GM12874 (cell line): ENCODE measurements around the gene MYO16.
A peak's percentile ranks its signal among the peaks of the same experiment; 100 is the strongest.

Experiments
- TF ChIP-seq, protein P1 (sequence below): IDR thresholded peaks from 2 replicates; pipeline ENCODE4 v1.5.1; 2011; ENCODE audit warnings: low read depth, mild to moderate bottlenecking, control low read depth, low read length, moderate library complexity; ENCODE audit not compliant: insufficient read depth

The MYO16 gene

DNA sequence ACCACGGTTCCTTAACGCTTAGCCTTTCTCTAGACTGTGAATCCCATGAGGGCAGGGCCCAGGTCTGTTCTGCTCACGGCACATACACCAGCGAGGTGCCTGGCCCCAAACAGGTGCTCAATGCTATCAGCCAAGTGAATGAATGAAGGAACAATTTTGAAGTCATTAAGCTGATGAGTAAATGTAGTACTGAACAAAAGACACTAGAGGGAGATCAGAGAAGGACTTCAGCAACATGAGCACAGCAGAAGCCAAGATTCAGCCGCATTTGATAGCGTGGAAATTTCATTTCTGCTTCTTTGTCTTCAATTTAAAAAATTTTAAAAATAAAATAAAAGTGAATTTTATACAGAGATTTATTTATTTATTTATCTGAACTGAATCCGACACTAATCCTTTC, 20.1 kb upstream of the MYO16 start:
- TF ChIP-seq, protein P1, sequence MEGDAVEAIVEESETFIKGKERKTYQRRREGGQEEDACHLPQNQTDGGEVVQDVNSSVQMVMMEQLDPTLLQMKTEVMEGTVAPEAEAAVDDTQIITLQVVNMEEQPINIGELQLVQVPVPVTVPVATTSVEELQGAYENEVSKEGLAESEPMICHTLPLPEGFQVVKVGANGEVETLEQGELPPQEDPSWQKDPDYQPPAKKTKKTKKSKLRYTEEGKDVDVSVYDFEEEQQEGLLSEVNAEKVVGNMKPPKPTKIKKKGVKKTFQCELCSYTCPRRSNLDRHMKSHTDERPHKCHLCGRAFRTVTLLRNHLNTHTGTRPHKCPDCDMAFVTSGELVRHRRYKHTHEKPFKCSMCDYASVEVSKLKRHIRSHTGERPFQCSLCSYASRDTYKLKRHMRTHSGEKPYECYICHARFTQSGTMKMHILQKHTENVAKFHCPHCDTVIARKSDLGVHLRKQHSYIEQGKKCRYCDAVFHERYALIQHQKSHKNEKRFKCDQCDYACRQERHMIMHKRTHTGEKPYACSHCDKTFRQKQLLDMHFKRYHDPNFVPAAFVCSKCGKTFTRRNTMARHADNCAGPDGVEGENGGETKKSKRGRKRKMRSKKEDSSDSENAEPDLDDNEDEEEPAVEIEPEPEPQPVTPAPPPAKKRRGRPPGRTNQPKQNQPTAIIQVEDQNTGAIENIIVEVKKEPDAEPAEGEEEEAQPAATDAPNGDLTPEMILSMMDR = peak; percentile 17; the same call in 1 of the 2 replicates

DNA sequence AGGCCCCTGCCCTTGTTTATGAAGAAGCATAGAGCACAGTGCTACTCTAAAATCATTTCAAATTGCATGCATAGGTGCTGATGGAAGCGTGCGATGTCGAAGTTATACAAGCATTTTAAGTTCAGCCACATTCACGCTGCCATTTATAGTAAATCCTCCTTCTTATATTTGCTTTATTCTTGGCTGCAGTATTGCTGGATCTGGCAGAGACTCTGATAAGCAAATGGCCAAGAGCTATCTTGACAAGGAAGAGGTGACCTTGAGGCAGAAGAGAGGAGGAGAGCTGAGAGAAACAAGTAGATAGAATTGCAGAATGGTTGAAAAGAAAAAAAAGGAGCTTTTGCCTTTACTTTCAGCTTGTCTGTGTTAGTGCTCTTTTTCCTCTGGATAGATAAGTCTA, 18.9 kb upstream of the MYO16 start:
- TF ChIP-seq, protein P1 = no peak

DNA sequence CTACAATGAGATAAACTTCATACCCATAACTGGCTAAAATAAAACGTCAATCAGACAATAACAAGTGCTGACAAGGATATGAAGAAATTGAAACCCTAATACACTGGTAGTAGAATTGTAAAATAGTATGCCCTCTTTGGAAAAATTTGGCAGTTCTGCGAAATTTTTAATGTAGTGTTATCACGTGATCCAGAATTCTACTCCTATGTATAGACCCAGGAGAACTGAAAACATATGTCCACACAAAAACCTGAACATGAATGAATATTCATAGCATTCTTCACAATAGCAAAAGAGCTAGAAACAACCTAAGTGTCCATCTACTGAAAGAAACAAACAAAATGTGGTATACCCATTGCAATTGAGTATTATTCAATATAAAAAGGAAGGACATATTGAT, 14.2 kb upstream of the MYO16 start:
- TF ChIP-seq, protein P1 = no peak

DNA sequence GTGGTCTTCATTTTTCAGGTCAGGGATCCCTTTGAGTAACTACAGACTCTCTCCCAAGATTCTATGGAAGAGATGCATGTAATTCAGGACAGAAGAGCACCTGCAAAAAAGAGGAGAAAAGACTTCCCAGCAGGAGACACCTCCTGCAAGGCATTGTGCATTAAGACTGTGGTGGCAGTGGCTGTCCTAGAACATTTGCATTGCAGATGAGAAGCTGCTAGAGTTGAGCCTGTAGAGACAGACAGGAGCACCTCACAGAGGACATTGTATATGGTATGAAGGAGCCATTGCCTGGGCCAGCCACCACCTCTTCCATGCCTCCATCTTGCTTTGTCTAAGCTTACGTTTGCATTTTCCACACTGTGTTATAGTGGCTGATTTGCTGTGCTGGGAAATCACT, 11.2 kb upstream of the MYO16 start:
- TF ChIP-seq, protein P1 = no peak

DNA sequence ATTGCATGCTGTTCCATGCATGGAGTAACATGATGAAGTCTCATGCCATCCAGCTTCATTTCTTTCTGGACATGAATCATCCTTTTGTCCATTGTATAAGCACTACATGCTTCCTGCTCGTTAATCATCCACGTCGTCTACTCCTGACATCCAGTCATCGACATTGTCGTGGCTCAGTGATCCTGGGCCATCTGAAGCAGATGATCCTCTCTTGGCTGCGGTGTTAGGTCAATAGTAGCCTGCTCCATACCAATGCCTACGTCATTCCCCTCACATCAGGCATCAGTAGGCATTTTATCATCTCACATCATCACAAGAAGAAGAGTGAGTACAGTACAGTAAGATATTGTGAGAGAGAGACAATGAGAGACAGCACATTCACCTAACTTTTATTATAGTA, 7.9 kb upstream of the MYO16 start:
- TF ChIP-seq, protein P1 = no peak

DNA sequence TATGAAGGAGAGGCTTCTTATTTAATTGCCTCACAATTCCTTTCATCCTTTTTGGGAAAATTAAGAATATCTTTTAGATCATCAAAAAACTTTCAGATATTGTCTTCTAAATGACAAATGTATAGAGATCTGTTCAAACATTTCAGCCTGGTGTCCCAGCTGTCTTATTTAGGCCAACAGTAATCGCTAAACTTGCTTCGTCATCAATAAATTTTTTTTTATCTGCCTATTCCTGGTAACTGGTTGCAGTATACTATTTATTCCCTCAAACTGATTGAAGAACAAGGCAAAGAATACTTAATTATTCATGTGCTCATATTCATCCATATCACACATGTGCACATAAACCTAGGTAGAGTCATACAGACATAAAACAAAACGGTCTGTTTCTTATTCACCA, 5.3 kb upstream of the MYO16 start:
- TF ChIP-seq, protein P1 = no peak

DNA sequence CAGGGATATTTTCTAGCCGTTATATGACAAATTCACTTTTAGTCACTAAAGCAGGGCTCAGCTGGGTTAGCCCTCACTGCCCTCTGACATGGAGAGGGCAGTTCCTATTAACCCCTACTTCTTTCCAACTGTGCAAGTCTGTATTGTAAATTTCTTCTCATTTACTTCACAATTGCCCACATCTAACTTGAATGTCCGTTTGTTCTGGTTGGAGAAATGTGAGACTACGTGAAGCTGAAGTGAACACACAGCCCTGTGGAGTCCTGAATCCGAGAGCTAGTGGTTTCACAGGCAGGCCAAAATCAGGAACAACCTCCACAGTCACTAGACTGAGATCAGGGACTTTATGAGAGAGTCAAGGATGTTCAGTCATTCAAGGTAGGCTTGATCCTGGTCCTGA, 4.4 kb upstream of the MYO16 start:
- TF ChIP-seq, protein P1 = no peak

DNA sequence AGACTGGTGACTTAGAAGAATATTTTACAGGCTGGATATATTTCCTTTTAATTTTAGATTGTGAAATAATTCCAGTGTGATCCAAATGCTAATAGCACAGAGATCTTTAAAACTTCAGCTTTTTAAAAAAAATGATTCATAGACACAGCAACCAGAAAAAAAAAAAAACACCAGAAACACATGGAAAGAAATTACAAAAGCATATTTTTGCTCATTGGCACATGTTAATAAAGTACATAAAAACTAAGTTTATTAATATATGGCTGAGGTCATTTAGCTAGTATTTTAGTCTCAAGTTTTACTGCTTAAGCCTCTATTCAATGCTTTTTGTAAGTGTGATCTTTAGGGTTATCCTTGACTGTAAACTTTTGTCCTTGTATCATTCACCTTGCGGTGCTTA, 577 bp downstream of the MYO16 start:
- TF ChIP-seq, protein P1 = no peak
